ENCODE measurements around the gene ARHGAP25.

DNA sequence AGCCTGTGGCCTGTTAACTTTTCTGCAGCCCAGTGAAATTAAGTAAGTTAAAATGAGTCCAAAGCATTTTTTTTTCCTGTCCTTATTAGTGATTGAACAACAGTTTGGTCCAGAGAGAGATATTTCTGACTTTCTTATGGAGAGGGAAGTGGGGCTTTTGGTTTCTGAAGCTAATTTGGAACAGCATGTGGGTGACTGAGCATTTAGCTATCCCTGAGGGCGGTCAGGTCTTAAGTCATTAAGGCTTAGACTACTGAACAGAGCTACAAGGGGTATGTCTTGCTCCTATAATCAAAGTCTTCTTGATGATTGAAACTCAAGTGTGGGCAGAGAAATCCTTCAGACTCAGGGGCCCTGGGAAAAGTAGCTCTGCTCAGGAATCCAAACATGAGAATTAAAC is 14.0 kb downstream of the ARHGAP25 start:
- TF ChIP-seq, protein P1, sequence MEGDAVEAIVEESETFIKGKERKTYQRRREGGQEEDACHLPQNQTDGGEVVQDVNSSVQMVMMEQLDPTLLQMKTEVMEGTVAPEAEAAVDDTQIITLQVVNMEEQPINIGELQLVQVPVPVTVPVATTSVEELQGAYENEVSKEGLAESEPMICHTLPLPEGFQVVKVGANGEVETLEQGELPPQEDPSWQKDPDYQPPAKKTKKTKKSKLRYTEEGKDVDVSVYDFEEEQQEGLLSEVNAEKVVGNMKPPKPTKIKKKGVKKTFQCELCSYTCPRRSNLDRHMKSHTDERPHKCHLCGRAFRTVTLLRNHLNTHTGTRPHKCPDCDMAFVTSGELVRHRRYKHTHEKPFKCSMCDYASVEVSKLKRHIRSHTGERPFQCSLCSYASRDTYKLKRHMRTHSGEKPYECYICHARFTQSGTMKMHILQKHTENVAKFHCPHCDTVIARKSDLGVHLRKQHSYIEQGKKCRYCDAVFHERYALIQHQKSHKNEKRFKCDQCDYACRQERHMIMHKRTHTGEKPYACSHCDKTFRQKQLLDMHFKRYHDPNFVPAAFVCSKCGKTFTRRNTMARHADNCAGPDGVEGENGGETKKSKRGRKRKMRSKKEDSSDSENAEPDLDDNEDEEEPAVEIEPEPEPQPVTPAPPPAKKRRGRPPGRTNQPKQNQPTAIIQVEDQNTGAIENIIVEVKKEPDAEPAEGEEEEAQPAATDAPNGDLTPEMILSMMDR (conservative IDR thresholded peaks at IDR 0.05; ENCODE audit: low read length), result no peak
- TF ChIP-seq EZH2phosphoT487 (IDR thresholded peaks at IDR 0.05; ENCODE audit: borderline replicate concordance, low read depth, low read length), result no peak
